Pancreas (tissue), 10 donors: ENCODE data around the gene TBK1. TPM values are rescaled to one million over a fixed set of nuclear protein-coding genes. Genes with fewer than 3 reads are reported as not detected.

Source experiments
- ATAC-seq, 4 donors: fragments of 200-7000 bp; cut with Tn5 transposase; one replicate each; pipeline versions ENCODE4 v1.8.0 to v1.9.1; 2020; ENCODE audit warnings: mild to moderate bottlenecking in 4 of 4, moderate library complexity in 4 of 4
- DNase-seq, 6 donors: peaks; one replicate each; pipeline ENCODE4 v3.0.0-alpha.2; 2020
- FAIRE-seq: peaks from 2 replicates; lab custom pipeline; 2012; peaks lifted over from hg19 to GRCh38; lab: Jason Lieb, UNC
- H3K27ac ChIP-seq, 4 donors: fragments of 200-600 bp; sonication (generic); 1 replicate in 3 of 4; 2 replicates in 1 of 4; pipeline versions ENCODE4 v1.5.0 to v1.8.0; 2020
- H3K27me3 ChIP-seq, 4 donors: fragments of 200-600 bp; one replicate each; pipeline ENCODE4 v1.8.0; 2021
- H3K36me3 ChIP-seq, 3 donors: fragments of 200-600 bp; sonication (generic) in 1 of 3; one replicate each; pipeline versions ENCODE4 v1.5.0 to v1.8.0; 2020 to 2021
- H3K4me1 ChIP-seq, 3 donors: fragments of 200-600 bp; one replicate each; pipeline ENCODE4 v1.8.0; 2021
- H3K4me3 ChIP-seq, 4 donors: fragments of 200-600 bp; sonication (generic) in 2 of 4; one replicate each; pipeline versions ENCODE4 v1.5.0 to v1.8.0; 2020 to 2021
- H3K9me3 ChIP-seq, 4 donors: fragments of 200-600 bp; one replicate each; pipeline ENCODE4 v1.8.0; 2021
- WGBS, 2 donors: extraction: QIAGEN DNeasy Blood & Tissue Kit; methylation state at CpG; one replicate each; pipeline ENCODE4 v1.1.7; 2013; 5-methylcytosine and 5-hydroxymethylcytosine counted together
- intact Hi-C, 3 donors: fragments of 100-400 bp; cut with DNase I; formaldehyde crosslinking; loops; one replicate each; pipeline versions ENCODE4 v1.11.1 to v1.14.2; 2022
- polyA plus RNA-seq, 2 donors: library from polyadenylated mRNA; stranded (reverse); fragments of 200-250 nt; gene quantifications; one replicate each; pipeline ENCODE4 v1.2.3, GENCODE V29; 2013
- total RNA-seq, 6 donors: library from RNA; stranded (reverse); fragmentation: NEBNext Ultra II Directional in 4 of 6; extraction: Animal tissue kit (Norgen Biotek cat#: 25700) in 4 of 6; gene quantifications; one replicate each; pipeline versions ENCODE4 v1.2.1 to v1.2.4, GENCODE V29; 2021 to 2023
- TF ChIP-seq, protein P1 (sequence below), 4 donors: fragments of 200-600 bp; sonication (generic) in 3 of 4; IDR thresholded peaks; one replicate each; pipeline versions ENCODE4 v1.5.0 to v1.8.0; 2021; ENCODE audit warnings: antibody characterized with exemption in 4 of 4
- donor health status: healthy with polysubstance abuse.
- donor health status: DM: no; HTN: no; CAD: no; lungs with moderate emphysema.
- donor health status: DM: no; HTN: no; CAD: no.
- donor health status: control.
- donor health status: control.
- donor health status: Bipolar disorder and iron deficiency.
- donor health status: DM: yes; HTN: yes; CAD: no.
- donor health status: DM: no; HTN: no; CAD: no.
- donor health status: DM: no; HTN: no; CAD: no.
- donor health status: DM: yes; HTN: yes; CAD: no.

Gene TBK1
- total and polyA plus RNA-seq, 8 donors, result 4.2 to 9.7 (median 6.2) TPM

GRCh38 chr12:64544371-64545080, 92.6 kb downstream of the TBK1 start:
- Histone ChIP-seq H3K4me3 (no peak overlapping the region), H3K36me3 (no peaks in the 10 kb centered on the region), H3K27ac (no peak overlapping the region), H3K4me1 (no peaks in the 10 kb centered on the region), H3K27me3 (no peaks in the 10 kb centered on the region), H3K9me3 (no peaks in the 10 kb centered on the region)
- TF ChIP-seq, protein P1, sequence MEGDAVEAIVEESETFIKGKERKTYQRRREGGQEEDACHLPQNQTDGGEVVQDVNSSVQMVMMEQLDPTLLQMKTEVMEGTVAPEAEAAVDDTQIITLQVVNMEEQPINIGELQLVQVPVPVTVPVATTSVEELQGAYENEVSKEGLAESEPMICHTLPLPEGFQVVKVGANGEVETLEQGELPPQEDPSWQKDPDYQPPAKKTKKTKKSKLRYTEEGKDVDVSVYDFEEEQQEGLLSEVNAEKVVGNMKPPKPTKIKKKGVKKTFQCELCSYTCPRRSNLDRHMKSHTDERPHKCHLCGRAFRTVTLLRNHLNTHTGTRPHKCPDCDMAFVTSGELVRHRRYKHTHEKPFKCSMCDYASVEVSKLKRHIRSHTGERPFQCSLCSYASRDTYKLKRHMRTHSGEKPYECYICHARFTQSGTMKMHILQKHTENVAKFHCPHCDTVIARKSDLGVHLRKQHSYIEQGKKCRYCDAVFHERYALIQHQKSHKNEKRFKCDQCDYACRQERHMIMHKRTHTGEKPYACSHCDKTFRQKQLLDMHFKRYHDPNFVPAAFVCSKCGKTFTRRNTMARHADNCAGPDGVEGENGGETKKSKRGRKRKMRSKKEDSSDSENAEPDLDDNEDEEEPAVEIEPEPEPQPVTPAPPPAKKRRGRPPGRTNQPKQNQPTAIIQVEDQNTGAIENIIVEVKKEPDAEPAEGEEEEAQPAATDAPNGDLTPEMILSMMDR (IDR thresholded peaks at IDR 0.05), result no peak
- no peak for ATAC-seq
- DNase-seq, result no peak
- 76 to 81% methylated on average over 8 of the region's 8 CpGs for WGBS, 2 donors
- no peak for FAIRE-seq
- intact Hi-C loops, result no loop called here

DNA sequence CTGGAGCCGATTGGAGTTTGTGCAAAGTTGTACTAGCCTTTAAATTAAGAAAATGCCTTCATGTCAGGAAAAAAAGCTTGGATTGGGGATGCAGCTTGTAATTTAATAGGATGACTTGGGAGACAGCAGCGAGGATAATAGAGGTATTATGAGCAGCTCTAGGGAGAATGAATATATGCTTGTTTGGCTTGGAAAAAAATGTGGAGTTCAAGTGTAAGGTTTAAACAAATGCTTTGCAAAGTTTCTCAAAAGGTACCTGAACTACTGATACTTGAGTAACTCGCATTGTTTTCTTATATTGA, 93.1 kb downstream of the TBK1 start:
- ATAC-seq, result no peak
- TF ChIP-seq, protein P1 (IDR thresholded peaks at IDR 0.05), result no peak
- DNase-seq, result no peak
- Histone ChIP-seq H3K4me1 (no peaks in the 10 kb centered on the region), H3K27me3 (no peaks in the 10 kb centered on the region), H3K36me3 (no peaks in the 10 kb centered on the region), H3K27ac (no peak overlapping the region), H3K9me3 (no peaks in the 10 kb centered on the region), H3K4me3 (no peak overlapping the region)
- FAIRE-seq, result no peak
- 66 to 69% methylated on average over 3 of the region's 3 CpGs for WGBS, 2 donors
- intact Hi-C loops, result no loop called here

DNA sequence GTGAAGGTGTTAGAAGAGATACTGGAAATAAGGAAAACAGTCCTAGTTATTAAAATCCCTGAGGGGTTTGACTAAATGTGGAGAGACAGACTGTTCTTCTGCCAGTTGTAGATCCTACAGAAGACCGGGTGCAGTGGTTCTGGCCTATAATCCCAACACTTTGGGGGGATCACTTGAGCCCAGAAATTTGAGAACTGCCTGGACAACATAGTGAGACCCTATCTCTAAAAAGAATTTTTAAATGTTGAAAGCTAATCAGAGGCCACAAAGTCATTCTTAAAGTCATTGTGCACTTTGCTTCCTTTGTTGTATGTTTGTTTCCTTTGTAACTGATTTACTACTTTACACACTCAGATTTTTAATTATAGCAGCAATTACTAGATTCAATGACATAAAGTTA, 97.2 kb downstream of the TBK1 start:
- Histone ChIP-seq H3K27ac (no peak overlapping the region), H3K4me3 (no peak overlapping the region), H3K27me3 (no peaks in the 10 kb centered on the region), H3K9me3 (no peaks in the 10 kb centered on the region), H3K4me1 (no peaks in the 10 kb centered on the region), H3K36me3 (no peaks in the 10 kb centered on the region)
- TF ChIP-seq, protein P1 (IDR thresholded peaks at IDR 0.05), result no peak
- ATAC-seq, result no peak
- intact Hi-C loops, result no loop called here
- DNase-seq, result no peak
- FAIRE-seq, result no peak
- 59 to 84% methylated on average over 1 of the region's 1 CpG for WGBS, 2 donors

DNA sequence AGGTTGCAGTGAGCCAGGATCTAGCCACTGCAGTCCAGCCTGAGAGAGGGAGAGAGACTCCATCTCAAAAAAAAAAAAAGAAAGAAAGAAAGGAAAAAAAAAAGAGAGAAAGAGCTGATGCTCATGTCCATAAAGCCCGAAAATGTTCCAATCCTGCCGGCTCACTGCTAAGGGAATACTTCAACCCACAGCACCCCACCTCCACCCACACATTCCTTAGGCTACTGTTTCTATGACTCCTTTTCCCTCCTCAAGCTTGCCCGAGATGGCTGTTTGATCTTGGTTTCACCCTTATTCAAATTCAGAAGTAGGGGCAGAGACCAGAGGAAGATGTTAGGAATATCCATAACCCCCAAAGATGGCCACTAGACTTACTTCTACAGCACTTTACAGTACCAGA, 98.8 kb downstream of the TBK1 start:
- no peak for DNase-seq
- Histone ChIP-seq H3K27ac (no peak overlapping the region), H3K36me3 (no peaks in the 10 kb centered on the region), H3K9me3 (no peaks in the 10 kb centered on the region), H3K27me3 (no peaks in the 10 kb centered on the region), H3K4me3 (no peak overlapping the region), H3K4me1 (no peaks in the 10 kb centered on the region)
- ATAC-seq, result no peak
- TF ChIP-seq, protein P1 (IDR thresholded peaks at IDR 0.05), result no peak
- FAIRE-seq, result no peak
- intact Hi-C loops, result loop anchor here (5.0 kb wide), 3 partner anchors 142 to 152 kb away; no protein-coding TSS in a partner anchor
- WGBS, 2 donors, result 69 to 75% methylated on average over 3 of the region's 3 CpGs

DNA sequence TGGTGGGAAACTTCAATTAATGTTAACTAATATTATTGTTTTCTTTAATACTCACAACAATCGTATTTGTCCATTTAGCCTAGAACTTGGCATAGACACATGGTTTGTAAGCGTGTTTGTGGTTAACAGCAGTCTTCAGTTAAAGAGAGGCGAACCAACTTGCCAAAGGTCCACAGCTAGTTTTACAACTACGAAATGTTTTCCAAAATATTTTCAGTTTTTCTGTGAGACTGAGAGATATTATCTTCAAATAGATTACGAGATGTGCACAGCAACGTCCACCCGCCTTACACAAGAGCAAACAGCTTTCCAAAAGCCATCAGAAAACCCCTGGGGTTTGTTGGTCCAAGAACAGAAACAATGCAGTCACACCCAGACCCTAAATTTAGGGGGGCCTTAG, 99.8 kb downstream of the TBK1 start:
- intact Hi-C loops, result loop anchor here (5.0 kb wide), 3 partner anchors 141 to 151 kb away; no protein-coding TSS in a partner anchor
- Histone ChIP-seq H3K27ac (no peak overlapping the region), H3K9me3 (no peaks in the 10 kb centered on the region), H3K27me3 (no peaks in the 10 kb centered on the region), H3K4me1 (no peaks in the 10 kb centered on the region), H3K36me3 (no peaks in the 10 kb centered on the region), H3K4me3 (no peak overlapping the region)
- FAIRE-seq, result no peak
- WGBS, 2 donors, result 72 to 79% methylated on average over 7 of the region's 7 CpGs
- TF ChIP-seq, protein P1 (IDR thresholded peaks at IDR 0.05), result no peak
- DNase-seq, result no peak
- ATAC-seq, result no peak
